ENCODE results near the gene MTMR11. TPM values are rescaled to one million over a fixed set of nuclear protein-coding genes. Genes with fewer than 3 reads are reported as not detected.

Gene MTMR11
- total and polyA plus RNA-seq, 3 donors from 2014 or later: 20.5 to 50.4 (median 39.8) TPM

DNA sequence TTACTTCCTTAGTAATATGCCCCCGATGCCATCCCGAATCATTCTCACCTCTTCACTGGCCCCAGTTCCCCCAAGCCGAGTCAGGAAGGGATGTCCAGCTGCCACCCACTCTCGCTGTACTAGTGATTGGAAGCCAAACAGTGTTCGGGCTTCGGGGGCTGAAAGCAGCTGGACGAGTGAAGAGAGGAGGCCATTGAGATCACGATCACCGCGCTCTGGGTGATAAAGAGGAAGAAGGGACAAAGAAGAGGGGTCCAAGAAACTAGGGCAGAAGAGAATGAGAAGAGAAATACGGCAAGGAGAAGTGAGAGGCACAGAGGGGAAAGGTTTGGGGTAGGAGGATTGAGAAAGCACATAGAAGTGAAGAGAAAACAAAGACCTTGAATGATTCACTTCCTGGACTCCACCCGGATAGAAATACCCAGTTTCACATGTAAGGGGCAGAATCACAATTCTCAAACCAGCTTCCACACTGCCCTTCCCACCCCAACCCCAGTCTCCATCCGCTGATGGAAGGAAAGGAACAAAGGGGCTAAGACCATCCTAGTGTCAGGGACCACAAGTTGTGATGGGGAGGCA lies 5.4 kb downstream of the MTMR11 start:
- intact Hi-C loops (cut with DNase I; ENCODE audit: low total_unique reads): no loop called here
- 86 to 90% methylated on average over 13 of the region's 13 CpGs for WGBS, 2 donors

GRCh38 chr1:149929856-149930255 lies 6.8 kb downstream of the MTMR11 start:
- peaks cover 23% of the 10 kb centered on the region for H3K4me1 ChIP-seq
- 66 to 67% methylated on average over 2 of the region's 2 CpGs for WGBS, 2 donors
- H3K36me3 ChIP-seq (ENCODE audit: low read depth, missing control alignments): no peaks in the 10 kb centered on the region
- H3K27ac ChIP-seq: peak overlapping the region; percentile 31 to 91
- no peaks in the 10 kb centered on the region for H3K9me3 ChIP-seq
- TF ChIP-seq POLR2A (IDR thresholded peaks at IDR 0.05): no peak
- TF ChIP-seq CTCF (IDR thresholded peaks at IDR 0.05): no peak
- intact Hi-C loops (cut with DNase I; ENCODE audit: low total_unique reads): no loop called here
- H3K4me3 ChIP-seq: no peak overlapping the region
- no peak for DNase-seq
- H3K27me3 ChIP-seq: no peaks in the 10 kb centered on the region

More for the DNA sequence above, 5.4 kb downstream of the MTMR11 start:
- DNase-seq: no peak
- no peaks in the 10 kb centered on the region for H3K27me3 ChIP-seq
- H3K4me1 ChIP-seq: peaks cover 33% of the 10 kb centered on the region
- no peak for TF ChIP-seq POLR2A (IDR thresholded peaks at IDR 0.05)
- TF ChIP-seq CTCF (IDR thresholded peaks at IDR 0.05): no peak
- no peaks in the 10 kb centered on the region for H3K9me3 ChIP-seq
- no peak overlapping the region for H3K4me3 ChIP-seq
- no peak overlapping the region for H3K27ac ChIP-seq
- no peaks in the 10 kb centered on the region for H3K36me3 ChIP-seq (ENCODE audit: low read depth, missing control alignments)

DNA sequence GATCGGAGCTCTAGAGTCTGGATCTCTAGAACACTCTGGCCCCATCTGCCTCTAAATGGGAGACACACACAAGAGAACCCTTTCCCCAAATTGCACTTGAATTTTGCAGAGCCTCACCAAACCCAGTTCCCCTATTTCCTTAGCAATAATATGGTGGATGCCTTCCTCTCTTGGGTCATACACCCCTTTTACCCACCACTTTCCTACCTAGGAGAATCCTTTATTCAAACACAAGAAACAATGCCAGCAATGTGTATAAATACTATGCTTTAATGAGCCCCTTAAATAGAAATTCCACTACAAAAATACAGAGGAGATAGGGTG lies 8.3 kb downstream of the MTMR11 start:
- Histone ChIP-seq H3K4me3 (peak overlapping the region; percentile 90 to 91), H3K36me3 (ENCODE audit: low read depth, missing control alignments) (no peaks in the 10 kb centered on the region), H3K27ac (peak overlapping the region; percentile 91 to 94), H3K4me1 (peaks cover 23% of the 10 kb centered on the region), H3K9me3 (no peaks in the 10 kb centered on the region), H3K27me3 (no peaks in the 10 kb centered on the region)
- intact Hi-C loops (cut with DNase I; ENCODE audit: low total_unique reads): no loop called here
- no peak for DNase-seq
- TF ChIP-seq POLR2A (IDR thresholded peaks at IDR 0.05): no peak
- no peak for TF ChIP-seq CTCF (IDR thresholded peaks at IDR 0.05)
- WGBS, 2 donors: 0% methylated on average over 1 of the region's 1 CpG

DNA sequence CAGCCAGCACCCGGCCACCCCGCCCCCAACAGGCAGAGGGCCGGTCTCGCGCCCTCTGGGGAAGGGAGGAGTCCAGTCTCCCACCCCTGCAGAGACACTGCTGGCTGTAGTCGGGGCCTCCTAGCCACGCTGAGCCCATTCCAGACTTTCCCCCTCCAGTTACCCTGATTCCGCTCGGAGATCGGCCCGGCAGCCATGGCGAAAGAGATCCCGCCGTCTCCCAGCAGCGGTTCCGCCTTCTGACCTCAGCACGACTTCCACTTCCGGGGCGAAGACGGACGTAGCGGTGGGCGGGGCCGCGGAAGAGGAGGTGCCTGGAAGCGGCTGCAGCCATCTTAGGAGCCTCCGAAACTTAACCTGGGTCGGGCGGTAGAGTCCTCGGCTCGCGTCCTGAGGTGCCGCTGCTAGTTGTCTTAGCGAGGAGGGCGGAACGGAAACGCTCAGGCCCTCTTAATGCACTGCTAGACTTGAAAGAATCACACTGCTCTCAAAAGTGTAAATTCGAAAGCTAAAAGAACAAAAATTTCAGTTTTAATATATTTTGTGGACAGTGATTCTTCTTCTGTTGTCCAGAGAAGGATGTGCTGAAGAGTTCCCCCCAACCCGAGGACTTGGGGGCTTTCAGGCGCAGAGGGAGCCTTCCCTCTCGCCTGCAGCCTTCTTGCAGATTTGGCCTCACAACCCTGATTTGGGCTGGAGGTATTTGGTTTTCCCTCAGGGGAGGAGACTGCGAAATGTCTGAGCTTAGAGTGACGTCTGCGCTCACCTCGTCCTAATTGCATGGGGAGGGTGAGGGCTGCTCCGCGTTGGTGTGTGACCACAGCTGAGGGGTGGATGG lies 8.9 kb downstream of the MTMR11 start, which contains the start of gene SF3B4:
SF3B4 (minus strand) TSS at position 241 of the 838 bp plus-strand sequence; CDS start at position 197, 44 bp downstream.
- peak; percentile 89 for TF ChIP-seq POLR2A (IDR thresholded peaks at IDR 0.05)
- TF ChIP-seq CTCF (IDR thresholded peaks at IDR 0.05): no peak
- H3K36me3 ChIP-seq (ENCODE audit: low read depth, missing control alignments): no peaks in the 10 kb centered on the region
- H3K9me3 ChIP-seq: no peaks in the 10 kb centered on the region
- H3K27ac ChIP-seq: peak within 1 kb of the TSS; percentile 91 to 94
- WGBS, 2 donors: 1% methylated on average over 38 to 47 of the region's 47 CpGs
- H3K27me3 ChIP-seq: no peaks in the 10 kb centered on the region
- peak; percentile 97 for DNase-seq
- intact Hi-C loops (cut with DNase I; ENCODE audit: low total_unique reads): no loop called here
- H3K4me1 ChIP-seq: peaks cover 23% of the 10 kb centered on the region
- H3K4me3 ChIP-seq: peak within 1 kb of the TSS; percentile 90 to 91
